Ishikawa (cell line): ENCODE data around the gene CTNND2.

Source experiments
- CEBPB ChIP-seq: IDR thresholded peaks from 2 replicates; pipeline ENCODE4 v1.6.1; 2012
- EGR1 ChIP-seq: IDR thresholded peaks from 2 replicates; pipeline ENCODE4 v1.6.1; 2012
- EP300 ChIP-seq: IDR thresholded peaks from 2 replicates; pipeline ENCODE4 v1.6.1; 2012; ENCODE audit warnings: borderline replicate concordance
- FOXM1 ChIP-seq: IDR thresholded peaks from 2 replicates; pipeline ENCODE4 v1.6.1; 2012; ENCODE audit warnings: low read depth, borderline replicate concordance
- MAX ChIP-seq: IDR thresholded peaks from 2 replicates; pipeline ENCODE4 v1.6.1; 2012
- NFIC ChIP-seq: IDR thresholded peaks from 2 replicates; pipeline ENCODE4 v1.6.1; 2012
- RAD21 ChIP-seq: IDR thresholded peaks from 2 replicates; pipeline ENCODE4 v1.6.1; 2012; ENCODE audit warnings: low read depth
- REST ChIP-seq: IDR thresholded peaks from 2 replicates; pipeline ENCODE4 v1.6.1; 2012; ENCODE audit warnings: low read depth, mild to moderate bottlenecking
- TAF1 ChIP-seq: IDR thresholded peaks from 2 replicates; pipeline ENCODE4 v1.6.1; 2012; ENCODE audit warnings: low read depth, mild to moderate bottlenecking
- TCF12 ChIP-seq: IDR thresholded peaks from 2 replicates; pipeline ENCODE4 v1.6.1; 2012; ENCODE audit warnings: low read depth
- TEAD4 ChIP-seq: IDR thresholded peaks from 2 replicates; pipeline ENCODE4 v1.6.1; 2012
- YY1 ChIP-seq: IDR thresholded peaks from 2 replicates; pipeline ENCODE4 v1.6.1; 2012; ENCODE audit warnings: low read depth

GRCh38 chr5:11700391-11700790 lies 203.9 kb downstream of the CTNND2 start:
- TF ChIP-seq YY1 (no peak), EP300 (no peak), REST (no peak), NFIC (no peak), EGR1 (no peak), TAF1 (no peak), FOXM1 (no peak), TCF12 (no peak), CEBPB (no peak), RAD21 (no peak), MAX (no peak), TEAD4 (no peak)
